ENCODE results near the gene AFF3.

AFF3 gene

GRCh38 chr2:99824758-99825157 is 317.6 kb downstream of the AFF3 start:
- DNase-seq (ENCODE audit: low spot score) = no peak

DNA sequence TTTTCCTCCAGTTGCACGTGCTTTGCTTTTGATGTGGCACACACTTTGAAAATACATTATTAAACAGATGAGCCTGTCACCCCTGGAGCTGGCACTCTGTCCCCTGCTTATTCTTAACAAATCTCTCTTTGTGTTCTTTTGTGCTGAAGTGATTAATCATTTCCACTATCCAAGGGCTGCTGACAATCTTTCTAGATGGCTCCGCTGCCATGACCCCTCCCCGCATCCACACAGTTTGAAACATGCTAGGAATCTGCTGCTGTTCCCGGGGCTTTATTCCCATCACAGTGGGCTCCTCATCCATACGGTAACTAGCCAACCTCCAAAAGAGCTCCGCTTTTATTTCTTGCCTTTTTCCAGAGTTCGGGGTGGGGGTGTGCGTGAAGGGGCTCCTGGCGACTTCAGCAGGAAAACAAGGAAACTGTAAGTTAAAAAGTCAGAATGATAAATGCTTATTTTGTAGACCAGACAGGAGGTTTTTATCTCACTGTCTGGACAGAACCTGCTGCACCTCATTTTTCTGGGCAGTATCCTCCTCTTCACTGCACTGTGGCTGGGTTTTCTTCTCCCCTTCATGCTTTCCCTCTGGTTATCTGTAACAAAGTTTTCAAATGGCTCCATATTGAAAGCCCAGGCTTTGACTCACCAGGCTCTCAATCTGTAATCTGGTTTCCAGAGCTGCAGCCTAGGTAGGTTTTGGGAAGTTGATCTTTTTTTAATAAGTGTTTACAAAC is 319.7 kb downstream of the AFF3 start:
- no peak for DNase-seq (ENCODE audit: low spot score)

GRCh38 chr2:99821984-99822383 is 320.4 kb downstream of the AFF3 start:
- DNase-seq (ENCODE audit: low spot score) = no peak

- DNase-seq (ENCODE audit: low spot score) = peak; percentile 28
Observed at GRCh38 chr2:99821572-99821971, 320.8 kb downstream of the AFF3 start.

- DNase-seq (ENCODE audit: low spot score) = no peak
Observed at GRCh38 chr2:99821039-99821438, 321.4 kb downstream of the AFF3 start.

DNA sequence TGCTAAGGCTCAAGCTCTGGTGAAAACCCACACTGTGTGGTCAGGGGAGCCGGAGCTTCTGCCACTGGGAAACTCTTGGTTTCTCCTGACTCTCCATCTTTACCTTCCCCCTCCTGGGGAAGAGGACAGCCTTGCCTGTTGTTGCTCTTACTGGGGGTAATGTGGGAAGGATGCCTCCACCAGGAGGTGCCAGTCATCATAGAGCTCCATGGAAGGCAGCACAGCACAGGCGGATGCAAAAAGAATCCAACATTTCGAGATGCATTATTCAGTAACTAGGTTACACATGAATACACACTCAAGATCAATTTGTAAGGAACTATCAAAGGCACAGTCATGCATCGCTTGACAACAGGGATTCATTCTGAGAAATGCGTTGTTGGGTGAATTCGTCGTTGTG is 322.6 kb downstream of the AFF3 start:
- DNase-seq (ENCODE audit: low spot score) = no peak

GRCh38 chr2:99818842-99819241 is 323.5 kb downstream of the AFF3 start:
- no peak for DNase-seq (ENCODE audit: low spot score)

DNA sequence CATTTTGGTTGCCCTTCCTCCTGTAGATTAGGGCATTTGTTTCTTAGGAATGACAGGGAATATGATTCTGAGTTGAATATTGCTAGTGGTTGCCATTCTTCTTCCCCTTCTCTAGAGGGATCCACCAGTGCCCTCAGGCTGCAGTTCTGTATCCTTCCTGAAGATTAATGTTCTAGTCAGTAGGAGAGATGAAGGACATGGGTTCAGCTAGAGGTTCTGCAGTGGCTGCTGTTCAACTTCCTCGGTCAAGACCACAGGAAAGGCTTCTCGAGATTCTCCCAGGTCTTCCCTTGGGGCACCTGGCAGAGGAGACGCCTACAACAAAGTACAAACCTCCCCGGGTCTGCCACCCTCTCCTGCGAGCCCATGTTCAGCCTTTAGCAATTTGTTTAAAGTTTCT is 325.5 kb downstream of the AFF3 start:
- no peak for DNase-seq (ENCODE audit: low spot score)

DNA sequence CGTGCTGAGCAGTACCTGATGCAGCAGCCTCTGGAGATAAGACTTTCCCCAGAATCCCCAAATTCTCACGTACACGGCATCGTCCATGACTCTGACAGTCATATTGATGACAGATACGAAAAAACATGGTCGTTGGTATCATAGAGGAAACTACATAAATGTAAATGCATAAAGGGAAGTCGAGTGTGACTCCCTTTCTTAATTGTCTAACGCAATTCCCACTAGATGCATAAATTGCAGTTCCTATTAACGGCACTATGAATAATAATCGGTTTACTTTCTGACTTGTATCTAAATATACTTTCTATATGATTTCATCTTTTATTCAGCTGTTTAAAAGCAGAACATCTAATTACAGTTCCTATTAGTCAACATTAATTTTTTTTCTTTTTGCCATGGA is 330.0 kb downstream of the AFF3 start:
- DNase-seq (ENCODE audit: low spot score) = no peak

DNA sequence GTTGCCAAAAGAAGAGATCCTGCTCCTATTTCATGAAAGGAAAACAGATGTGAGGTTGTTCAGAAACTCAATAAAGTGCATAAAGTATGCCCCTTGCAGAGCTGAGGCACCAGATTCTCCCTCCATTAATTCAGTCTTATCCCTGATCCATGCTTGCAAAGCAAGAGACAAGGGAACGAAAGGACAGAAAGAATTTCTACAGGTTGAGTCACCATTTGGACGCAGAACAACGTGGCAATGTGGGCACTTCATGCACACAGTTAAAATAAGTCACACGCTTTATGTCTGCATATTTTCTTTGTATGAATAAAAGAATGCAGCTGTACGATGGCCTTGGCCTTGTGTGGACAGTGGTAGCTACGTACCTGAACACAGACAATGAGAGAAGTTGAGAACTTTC is 330.8 kb downstream of the AFF3 start:
- DNase-seq (ENCODE audit: low spot score) = no peak

- no peak for DNase-seq (ENCODE audit: low spot score)
Observed at GRCh38 chr2:99810225-99810624, 332.2 kb downstream of the AFF3 start.

DNA sequence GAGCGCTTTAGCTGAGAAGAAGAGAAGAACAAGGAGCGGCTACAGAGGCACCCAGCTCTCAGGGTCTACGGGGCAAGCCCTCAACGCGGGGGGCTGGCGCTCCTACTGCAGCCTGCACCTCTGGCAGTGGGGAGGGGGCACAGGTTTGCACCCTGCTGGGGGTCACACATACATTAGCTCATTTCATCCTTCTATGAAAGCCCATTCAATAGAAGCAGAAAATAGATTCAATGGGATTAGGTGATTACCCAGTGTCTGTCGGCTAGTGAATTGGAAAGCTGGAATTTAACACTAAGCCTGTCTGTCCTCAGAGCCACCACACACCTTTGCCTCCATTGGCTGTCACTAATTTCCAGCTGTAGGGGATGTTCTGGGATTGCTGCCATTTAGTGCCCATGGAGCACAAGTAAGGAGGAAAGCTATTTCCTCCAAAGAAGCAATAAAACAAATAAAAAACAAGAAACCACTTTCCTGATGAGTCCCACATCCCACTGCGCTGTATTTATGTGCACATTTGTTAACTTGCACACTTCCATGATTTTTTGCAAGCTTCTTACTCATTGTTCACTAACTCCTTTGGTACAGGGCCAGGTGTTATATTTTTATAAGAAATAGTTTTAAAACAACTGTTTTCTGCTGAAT is 333.0 kb downstream of the AFF3 start:
- no peak for DNase-seq (ENCODE audit: low spot score)

DNA sequence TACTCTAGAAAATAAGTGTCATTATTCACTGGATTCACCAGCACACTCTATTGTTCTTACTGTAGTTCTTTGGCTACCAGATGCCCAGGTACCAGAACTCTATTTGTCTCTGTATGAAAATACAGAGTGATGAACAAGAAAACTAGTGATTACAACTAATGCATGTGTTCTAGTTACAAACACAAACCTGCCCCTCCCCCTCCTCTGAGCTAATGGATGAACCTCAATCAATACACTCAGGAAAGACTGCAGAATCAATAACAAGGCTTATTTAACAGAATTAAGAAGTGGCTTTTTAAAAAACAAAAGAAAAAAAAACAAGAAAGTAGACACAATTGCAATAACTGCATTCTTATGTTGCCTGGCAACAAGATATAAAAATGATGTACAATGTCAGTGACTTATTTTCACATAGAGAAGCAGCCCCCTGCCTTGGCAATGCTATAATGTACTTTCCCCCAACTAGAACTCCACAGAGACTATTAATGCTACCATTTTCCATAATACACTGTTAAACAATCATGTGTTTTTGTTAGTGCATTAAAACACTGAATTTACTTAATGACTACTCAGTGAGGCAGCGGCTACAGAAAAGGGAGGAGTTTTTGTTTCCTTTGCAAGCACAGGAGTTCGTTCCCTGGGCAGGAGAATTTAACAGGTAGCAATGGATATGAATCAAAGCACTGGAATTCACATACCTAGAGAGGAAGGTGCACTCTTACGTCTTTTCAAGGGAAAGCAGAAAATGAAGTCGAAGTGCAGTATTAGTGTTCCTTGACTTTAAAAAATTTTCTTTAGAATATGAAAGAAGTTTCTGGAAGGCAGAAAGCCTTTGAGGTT is 333.8 kb downstream of the AFF3 start:
- DNase-seq (ENCODE audit: low spot score) = no peak

DNA sequence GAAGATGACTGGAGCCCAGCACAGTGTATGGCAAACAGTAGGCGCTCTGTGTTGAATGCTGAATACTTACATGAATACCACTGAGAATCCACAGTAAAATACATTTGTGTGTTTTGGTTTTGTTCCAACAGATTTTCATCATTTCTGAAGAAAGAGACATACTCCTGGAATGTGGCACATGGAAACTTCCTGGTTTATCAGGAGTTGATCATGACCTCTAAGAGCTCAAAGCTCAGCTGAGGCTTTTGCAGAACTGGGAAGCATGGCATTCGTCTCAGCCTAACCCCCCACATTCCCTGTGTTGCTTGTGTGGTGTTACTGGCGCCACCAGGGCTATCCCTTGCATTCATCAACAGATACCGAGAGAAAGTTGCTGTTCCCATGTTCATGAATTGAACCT is 335.6 kb downstream of the AFF3 start:
- DNase-seq (ENCODE audit: low spot score) = peak; percentile 22

DNA sequence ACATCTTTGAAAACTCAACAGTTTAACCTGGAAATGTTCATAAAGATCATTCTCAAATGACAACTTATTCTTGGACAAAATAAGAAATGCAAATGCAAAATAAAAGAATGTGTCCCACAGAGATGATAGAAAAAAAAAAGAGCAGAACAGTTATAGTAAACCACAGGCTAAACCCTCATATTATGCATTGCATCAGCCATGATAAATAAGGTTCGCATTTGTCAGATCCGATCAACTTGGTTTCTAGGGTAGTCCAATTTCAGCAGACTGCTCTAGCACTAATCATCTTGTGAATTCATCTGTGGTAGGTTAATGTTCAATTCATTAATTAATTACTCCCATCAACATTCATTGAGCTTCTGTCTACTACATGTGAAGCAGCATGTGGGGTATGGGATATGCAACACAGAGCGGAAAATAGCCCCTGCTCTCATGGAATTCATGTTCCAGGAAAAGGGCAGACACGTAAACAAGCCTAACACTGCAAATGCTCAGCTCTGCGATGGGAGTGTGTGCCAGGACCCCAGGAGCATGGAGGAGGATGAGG is 336.4 kb downstream of the AFF3 start:
- no peak for DNase-seq (ENCODE audit: low spot score)

GRCh38 chr2:99803846-99804245 is 338.5 kb downstream of the AFF3 start:
- no peak for DNase-seq (ENCODE audit: low spot score)

- no peak for DNase-seq (ENCODE audit: low spot score)
Observed at GRCh38 chr2:99802734-99803133, 339.7 kb downstream of the AFF3 start.

GRCh38 chr2:99801327-99801901 is 341.0 kb downstream of the AFF3 start:
- DNase-seq (ENCODE audit: low spot score) = no peak

- no peak for DNase-seq (ENCODE audit: low spot score)
Observed at GRCh38 chr2:99797475-99797874, 344.9 kb downstream of the AFF3 start.

DNA sequence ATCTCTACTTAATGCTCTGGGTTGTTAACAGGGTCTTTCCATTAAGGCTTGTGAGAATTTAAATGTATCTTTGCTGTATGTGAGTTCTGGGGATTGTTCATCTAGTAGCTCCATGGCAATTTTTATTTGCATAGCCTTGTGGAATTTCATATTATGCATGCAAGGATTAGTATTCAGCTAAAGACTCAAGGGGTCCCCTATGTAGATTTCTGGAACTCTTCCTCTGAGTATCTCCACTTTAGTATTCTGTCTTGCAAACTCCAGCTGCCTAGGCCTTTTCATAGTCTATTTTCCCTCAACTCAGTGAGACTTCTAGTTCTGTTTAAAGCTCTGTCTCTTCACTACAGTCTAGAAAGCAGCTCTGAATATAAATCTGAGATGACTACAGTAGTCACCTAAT is 348.0 kb downstream of the AFF3 start:
- DNase-seq (ENCODE audit: low spot score) = no peak

DNA sequence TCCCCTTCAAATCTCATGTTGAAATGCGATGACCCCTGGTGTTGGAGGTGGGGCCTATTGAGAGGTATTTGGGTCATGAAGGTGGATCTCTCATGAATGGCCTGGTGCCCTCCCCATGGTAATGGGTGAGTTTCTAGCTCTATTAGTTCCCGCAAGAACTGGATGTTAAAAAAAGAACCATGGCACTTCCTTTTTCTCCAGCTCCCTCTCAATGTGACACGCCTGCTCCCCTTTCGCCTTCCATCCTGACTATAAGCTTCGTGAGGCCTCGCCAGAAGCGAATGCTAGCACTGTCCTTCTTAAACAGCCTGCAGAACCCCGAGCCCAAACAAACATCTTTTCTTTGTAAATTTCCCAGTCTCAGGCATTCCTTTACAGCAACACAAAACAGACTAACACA is 349.4 kb downstream of the AFF3 start:
- no peak for DNase-seq (ENCODE audit: low spot score)

GRCh38 chr2:99789849-99790248 is 352.5 kb downstream of the AFF3 start:
- no peak for DNase-seq (ENCODE audit: low spot score)

Data from AG08396 (cell line).